K562 treated with DMSO at 1 percent for 12 hours (cell line): ENCODE measurements around the gene VAMP3. TPM values are rescaled to one million over a fixed set of nuclear protein-coding genes. Genes with fewer than 3 reads are reported as not detected.

Experiments used
- total RNA-seq: library from RNA; unstranded; fragments of 300-600 nt; gene quantifications from 2 replicates; pipeline ENCODE4 v1.2.3, GENCODE V29; 2022; ENCODE audit not compliant: insufficient read depth

The VAMP3 gene
- total RNA-seq: 24.4 and 46.1 TPM in 2 replicates

GRCh38 chr1:7770997-7771822 is at the start of gene VAMP3:
Gene VAMP3, plus strand, starts transcription at chr1:7771296. Its CDS starts 88 bp downstream, at chr1:7771384.

GRCh38 chr1:7783826-7784491 is 12.9 kb downstream of the VAMP3 start, which contains the start of gene PER3:
Gene PER3, plus strand, starts transcription at chr1:7784291. Its CDS starts 587 bp downstream, at chr1:7784878.

Other genes with a start within 250 kb of the VAMP3 start
- gene PER3, start 13.0 kb downstream of the VAMP3 start, total RNA-seq: 2.8 and 8.2 TPM in 2 replicates
- gene UTS2, start 81.8 kb downstream of the VAMP3 start, total RNA-seq: not detected in 2 replicates
- 1.6 and 3.3 TPM in 2 replicates for gene TNFRSF9, start 169.5 kb downstream of the VAMP3 start, total RNA-seq
- 345 and 377 TPM in 2 replicates for gene PARK7, start 190.4 kb downstream of the VAMP3 start, total RNA-seq